Kidney (tissue), 14 donors: Measurements from ENCODE around the gene KLHL21. TPM values are rescaled to one million over a fixed set of nuclear protein-coding genes. Genes with fewer than 3 reads are reported as not detected.

ENCODE experiments used
- DNase-seq, 5 donors: peaks; one replicate each; pipeline ENCODE4 v3.0.0-alpha.2; 2013 to 2020
- FAIRE-seq: peaks from 2 replicates; lab custom pipeline; 2012; peaks lifted over from hg19 to GRCh38; lab: Jason Lieb, UNC
- H3K27ac ChIP-seq, 2 donors: one replicate each; pipeline ENCODE4 v1.7.0; 2013; ENCODE audit warnings: low read depth in 2 of 2, low read length in 2 of 2, inconsistent platforms in 1 of 2
- H3K27me3 ChIP-seq: one replicate; pipeline ENCODE4 v1.7.1; 2013; ENCODE audit warnings: low read length, inconsistent platforms; ENCODE audit not compliant: control insufficient read depth, insufficient read depth
- H3K36me3 ChIP-seq, 3 donors: one replicate each; pipeline versions ENCODE4 v1.7.0 to v1.7.1; 2013; ENCODE audit warnings: low read length in 3 of 3, control low read depth in 1 of 3, inconsistent platforms in 1 of 3; ENCODE audit not compliant: insufficient read depth in 3 of 3, control insufficient read depth in 2 of 3
- H3K4me1 ChIP-seq, 3 donors: one replicate each; pipeline versions ENCODE4 v1.7.0 to v1.7.1; 2013; ENCODE audit warnings: low read length in 3 of 3, inconsistent platforms in 1 of 3, low read depth in 1 of 3; ENCODE audit not compliant: control insufficient read depth in 2 of 3, insufficient read depth in 2 of 3
- H3K4me3 ChIP-seq, 3 donors: one replicate each; pipeline versions ENCODE4 v1.7.0 to v1.8.1; 2013; ENCODE audit warnings: low read length in 3 of 3, control low read depth in 1 of 3, inconsistent platforms in 1 of 3
- H3K9ac ChIP-seq, 3 donors: one replicate each; pipeline versions ENCODE4 v1.7.0 to v1.7.1; 2013; ENCODE audit warnings: low read length in 3 of 3, control low read depth in 1 of 3, inconsistent platforms in 1 of 3
- H3K9me3 ChIP-seq, 3 donors: one replicate each; pipeline versions ENCODE4 v1.7.0 to v1.7.1; 2013; ENCODE audit warnings: low read length in 3 of 3, control low read depth in 1 of 3, inconsistent platforms in 1 of 3; ENCODE audit not compliant: control insufficient read depth in 2 of 3, insufficient read depth in 1 of 3
- CTCF ChIP-seq: IDR thresholded peaks from 3 replicates; pipeline ENCODE4 v1.5.1; 2012; ENCODE audit warnings: mild to moderate bottlenecking, moderate library complexity, borderline replicate concordance; ENCODE audit not compliant: insufficient read depth; ENCODE audit errors: extremely low read depth
- intact Hi-C: fragments of 100-400 bp; cut with DNase I; formaldehyde crosslinking; loops from one replicate; pipeline ENCODE4 v1.11.1; 2022
- polyA plus RNA-seq: library from polyadenylated mRNA; stranded (reverse); fragments of 350-450 nt; fragmentation: Illumina TruSeq; extraction: RNeasy Lipid Tissue Mini Kit (QIAGEN cat#74804); gene quantifications from one replicate; pipeline ENCODE4 v1.2.3, GENCODE V29; 2014; ENCODE audit warnings: low read depth, low replicate concordance; ENCODE audit not compliant: insufficient read depth
- total RNA-seq: library from RNA; stranded (reverse); fragmentation: NEBNext Ultra II Directional; extraction: Animal tissue kit (Norgen Biotek cat#: 25700); gene quantifications from one replicate; pipeline ENCODE4 v1.2.1, GENCODE V29; 2021
- donor health status: control.
- donor health status: control.
- donor health status: control.
- donor health status: control.
- donor health status: control.
- donor health status: DM: yes; HTN: yes; CAD: no.
- donor health status: Normal renal cell carcinoma (clear cell type).

The KLHL21 gene
- total and polyA plus RNA-seq, 2 donors from 2014 or later, result 13.9 to 25.0 TPM

DNA sequence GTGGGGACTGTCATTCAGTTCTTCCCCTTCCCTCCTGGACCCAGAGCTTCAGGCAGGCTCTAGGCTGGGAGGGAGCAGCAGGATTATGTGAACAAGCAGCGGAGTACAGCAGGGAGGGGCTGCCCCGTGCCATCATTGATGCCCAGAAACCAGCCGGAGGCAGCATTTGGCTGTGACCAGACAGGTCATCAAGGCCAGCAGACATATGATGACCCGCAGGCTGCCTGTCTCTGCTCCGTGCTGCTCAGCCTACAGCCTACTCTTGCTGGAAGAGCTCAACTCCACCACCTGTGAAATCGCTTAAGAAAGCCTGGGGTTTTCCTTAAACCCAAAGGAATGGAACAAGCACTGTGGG lies 4.9 kb downstream of the KLHL21 start:
- FAIRE-seq (no peak), DNase-seq (no peak)
- H3K4me3 ChIP-seq, result no peak overlapping the region
- H3K4me1 ChIP-seq, result peaks cover 0 to 38% (median 23%) of the 10 kb centered on the region in 3 donors
- TF ChIP-seq CTCF, result no peak
- peak overlapping the region in 1 of 3 donors; percentile 21 for H3K9ac ChIP-seq
- intact Hi-C loops, result no loop called here
- no peaks in the 10 kb centered on the region for H3K9me3 ChIP-seq
- H3K36me3 ChIP-seq, result peaks cover 0 to 43% (median 36%) of the 10 kb centered on the region in 3 donors
- H3K27ac ChIP-seq, result peak overlapping the region in 1 of 2 donors; percentile 10
- H3K27me3 ChIP-seq, result no peaks in the 10 kb centered on the region

DNA sequence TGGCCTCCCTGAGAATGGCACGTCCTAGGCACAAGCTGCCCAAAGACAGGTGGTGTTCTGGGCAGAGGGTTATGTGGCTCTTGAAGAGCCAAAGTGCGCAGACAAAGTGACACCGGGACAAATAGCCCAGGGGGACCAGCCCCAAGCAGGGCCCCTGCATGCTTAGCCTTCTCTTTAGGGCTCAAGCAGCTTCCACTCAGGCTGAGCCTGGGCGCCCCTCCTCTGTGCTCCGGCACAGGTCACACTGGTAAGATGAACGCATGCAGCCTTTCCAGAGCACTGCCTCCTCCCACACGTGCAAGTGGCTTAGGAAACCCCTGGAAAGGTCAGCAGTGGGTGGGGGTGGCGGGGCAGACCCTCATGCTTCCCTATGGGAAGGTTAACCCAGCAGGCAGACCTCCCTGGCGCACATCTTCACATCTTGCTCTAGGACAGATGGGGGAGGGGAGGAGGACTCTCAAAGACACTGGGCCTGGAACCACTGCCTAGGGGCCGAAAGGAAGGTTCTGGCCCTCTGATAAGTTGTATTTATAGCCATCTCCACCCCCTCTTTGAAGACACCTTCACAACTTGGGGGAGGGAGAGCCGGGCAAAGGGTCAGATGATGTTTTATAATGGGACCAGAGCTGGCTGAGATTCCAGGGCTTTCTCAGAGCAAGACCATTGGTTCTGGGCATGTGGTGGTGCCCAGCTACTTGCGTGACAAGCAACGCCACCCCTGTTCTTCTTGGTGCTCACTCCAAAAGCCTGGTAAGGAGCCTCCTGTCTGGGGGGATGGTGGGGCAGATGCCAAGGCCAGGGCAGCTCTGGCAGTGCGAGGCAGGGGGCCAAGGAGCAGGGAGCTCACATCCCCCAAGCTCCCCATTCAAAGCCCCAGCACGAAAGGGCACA lies 5.5 kb downstream of the KLHL21 start:
- peaks cover 0 to 49% (median 36%) of the 10 kb centered on the region in 3 donors for H3K36me3 ChIP-seq
- no peak for TF ChIP-seq CTCF
- FAIRE-seq (no peak), DNase-seq (no peak)
- no peaks in the 10 kb centered on the region for H3K27me3 ChIP-seq
- peaks cover 0 to 38% (median 23%) of the 10 kb centered on the region in 3 donors for H3K4me1 ChIP-seq
- intact Hi-C loops, result no loop called here
- H3K9me3 ChIP-seq, result no peaks in the 10 kb centered on the region
- H3K4me3 ChIP-seq, result no peak overlapping the region
- peak overlapping the region in 1 of 2 donors; percentile 10 for H3K27ac ChIP-seq
- peak overlapping the region in 2 of 3 donors; percentile 21 to 26 for H3K9ac ChIP-seq

GRCh38 chr1:6596351-6596750 lies 6.3 kb downstream of the KLHL21 start:
- FAIRE-seq (no peak), DNase-seq (no peak)
- Histone ChIP-seq H3K27me3 (no peaks in the 10 kb centered on the region), H3K36me3 (peaks cover 0 to 53% (median 39%) of the 10 kb centered on the region in 3 donors), H3K9me3 (no peaks in the 10 kb centered on the region), H3K9ac (peak overlapping the region in 1 of 3 donors; percentile 22), H3K4me3 (no peak overlapping the region), H3K27ac (no peak overlapping the region), H3K4me1 (peaks cover 0 to 35% (median 23%) of the 10 kb centered on the region in 3 donors)
- intact Hi-C loops, result no loop called here
- TF ChIP-seq CTCF, result no peak
